ENCODE data around the gene SCN9A. TPM values are rescaled to one million over a fixed set of nuclear protein-coding genes. Genes with fewer than 3 reads are reported as not detected.

The SCN9A gene
- total RNA-seq, 1 donor: 14.0 TPM

DNA sequence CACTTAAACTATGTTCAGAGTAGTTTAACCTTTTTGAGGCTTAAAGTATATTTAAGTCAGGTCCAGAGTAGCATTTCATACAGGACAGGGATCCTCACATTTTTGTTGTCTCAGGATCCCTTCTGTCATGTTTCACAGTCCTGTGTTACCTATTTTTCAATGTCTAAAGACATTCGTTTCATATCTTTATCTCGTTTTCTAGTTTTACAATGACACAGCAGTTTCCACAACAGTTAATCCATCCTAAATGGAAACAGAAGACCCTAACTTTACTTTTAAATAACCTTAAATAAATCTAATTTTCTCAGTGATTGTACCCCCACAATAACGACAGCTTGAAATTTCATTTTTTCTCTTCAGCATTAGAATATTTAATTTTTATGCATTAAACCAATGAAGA lies 17.3 kb upstream of the SCN9A start:
- no peak overlapping the region for H3K4me3 ChIP-seq (ENCODE audit: low read depth, low read length)
- TF ChIP-seq, protein P1, sequence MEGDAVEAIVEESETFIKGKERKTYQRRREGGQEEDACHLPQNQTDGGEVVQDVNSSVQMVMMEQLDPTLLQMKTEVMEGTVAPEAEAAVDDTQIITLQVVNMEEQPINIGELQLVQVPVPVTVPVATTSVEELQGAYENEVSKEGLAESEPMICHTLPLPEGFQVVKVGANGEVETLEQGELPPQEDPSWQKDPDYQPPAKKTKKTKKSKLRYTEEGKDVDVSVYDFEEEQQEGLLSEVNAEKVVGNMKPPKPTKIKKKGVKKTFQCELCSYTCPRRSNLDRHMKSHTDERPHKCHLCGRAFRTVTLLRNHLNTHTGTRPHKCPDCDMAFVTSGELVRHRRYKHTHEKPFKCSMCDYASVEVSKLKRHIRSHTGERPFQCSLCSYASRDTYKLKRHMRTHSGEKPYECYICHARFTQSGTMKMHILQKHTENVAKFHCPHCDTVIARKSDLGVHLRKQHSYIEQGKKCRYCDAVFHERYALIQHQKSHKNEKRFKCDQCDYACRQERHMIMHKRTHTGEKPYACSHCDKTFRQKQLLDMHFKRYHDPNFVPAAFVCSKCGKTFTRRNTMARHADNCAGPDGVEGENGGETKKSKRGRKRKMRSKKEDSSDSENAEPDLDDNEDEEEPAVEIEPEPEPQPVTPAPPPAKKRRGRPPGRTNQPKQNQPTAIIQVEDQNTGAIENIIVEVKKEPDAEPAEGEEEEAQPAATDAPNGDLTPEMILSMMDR (IDR thresholded peaks at IDR 0.05; ENCODE audit: insufficient read depth, low read length): no peak
- DNase-seq (ENCODE audit: low read depth): no peak

DNA sequence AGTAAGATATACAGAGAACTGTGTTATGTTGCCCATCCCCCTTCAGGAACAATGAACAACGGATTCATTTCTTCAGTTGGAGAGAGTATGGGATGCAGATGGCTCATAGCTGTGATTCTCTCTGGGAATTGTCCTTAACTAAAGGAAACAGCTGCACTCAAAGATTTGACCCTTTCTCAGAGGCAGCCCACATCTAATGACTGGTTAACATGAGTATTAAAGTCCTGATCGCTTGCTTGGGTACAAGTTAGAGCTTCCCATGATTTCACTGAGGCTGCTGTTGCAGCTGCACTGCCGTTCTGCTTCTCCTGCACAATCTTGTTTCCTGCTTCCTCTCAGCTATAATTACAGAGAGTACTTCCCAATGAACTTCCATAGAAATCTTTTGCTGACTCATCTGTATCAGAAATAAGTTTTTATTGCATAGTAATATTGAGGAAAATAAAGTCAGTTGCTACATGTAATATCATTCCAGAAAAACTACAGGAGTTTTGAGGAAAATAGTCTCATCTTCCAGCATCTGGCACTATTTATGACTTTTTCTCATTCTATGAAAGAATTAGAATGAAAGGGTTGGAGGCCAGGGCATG lies 12.8 kb upstream of the SCN9A start:
- no peak overlapping the region for H3K4me3 ChIP-seq (ENCODE audit: low read depth, low read length)
- no peak for DNase-seq (ENCODE audit: low read depth)
- TF ChIP-seq, protein P1 (IDR thresholded peaks at IDR 0.05; ENCODE audit: insufficient read depth, low read length): no peak

DNA sequence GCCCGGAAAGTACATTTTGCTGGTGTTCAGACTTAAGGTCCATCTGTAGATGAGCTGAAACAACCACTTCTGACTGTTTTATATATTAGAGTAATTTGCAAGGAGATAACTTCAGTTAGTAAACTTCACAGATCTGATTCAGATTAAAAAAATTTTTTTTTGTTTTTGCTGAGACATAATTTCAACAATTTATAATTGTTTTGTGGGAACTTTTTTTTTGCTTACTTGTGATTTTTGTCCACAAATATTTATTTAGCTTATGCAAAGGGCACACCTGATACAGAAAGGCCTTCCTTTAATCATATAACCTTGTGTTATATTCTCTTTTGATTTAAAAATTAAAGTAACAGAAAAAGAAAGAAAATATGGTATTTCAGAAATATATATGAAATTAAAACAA lies 9.6 kb upstream of the SCN9A start:
- TF ChIP-seq, protein P1 (IDR thresholded peaks at IDR 0.05; ENCODE audit: insufficient read depth, low read length): no peak
- no peak overlapping the region for H3K4me3 ChIP-seq (ENCODE audit: low read depth, low read length)
- DNase-seq (ENCODE audit: low read depth): no peak

DNA sequence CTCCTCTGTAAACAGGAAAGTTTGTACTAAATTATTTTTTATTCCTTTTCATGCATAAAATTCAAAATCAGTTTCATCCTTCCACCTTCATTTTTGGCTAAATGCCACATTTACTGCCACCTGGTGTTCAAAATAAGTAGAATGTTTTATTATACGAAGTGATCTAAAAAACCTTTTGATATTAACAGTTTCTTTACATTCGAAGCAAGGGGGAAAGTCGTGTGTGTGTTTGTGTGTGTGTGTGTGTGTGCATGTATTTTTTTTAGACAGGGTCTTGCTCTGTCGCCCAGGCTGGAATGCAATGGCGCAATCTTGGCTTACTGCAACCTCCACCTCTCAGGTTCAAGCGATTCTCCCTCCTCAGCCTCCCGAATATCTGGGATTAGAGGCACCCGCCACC lies 9.0 kb upstream of the SCN9A start:
- peak; percentile 65 for DNase-seq (ENCODE audit: low read depth)
- TF ChIP-seq, protein P1 (IDR thresholded peaks at IDR 0.05; ENCODE audit: insufficient read depth, low read length): peak; percentile 31
- H3K4me3 ChIP-seq (ENCODE audit: low read depth, low read length): no peak overlapping the region

DNA sequence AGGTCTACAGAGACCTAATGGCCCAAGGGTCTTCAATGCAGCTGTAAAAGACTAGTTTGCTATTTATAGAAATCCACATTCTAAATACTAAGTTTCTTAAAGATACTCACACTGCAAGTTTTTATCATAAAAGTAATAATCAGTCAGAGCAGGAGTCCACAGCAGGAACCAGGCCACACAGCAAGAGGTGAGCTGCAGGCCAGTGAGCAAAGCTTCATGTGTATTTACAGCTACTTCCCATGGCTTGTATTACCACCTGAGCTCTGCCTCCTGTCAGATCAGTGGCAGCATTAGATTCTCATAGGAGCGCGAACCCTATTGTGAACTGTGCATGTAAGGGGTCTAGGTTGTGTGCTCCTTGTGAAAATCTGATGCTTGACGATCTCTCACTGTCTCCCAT lies 6.7 kb upstream of the SCN9A start:
- DNase-seq (ENCODE audit: low read depth): no peak
- TF ChIP-seq, protein P1 (IDR thresholded peaks at IDR 0.05; ENCODE audit: insufficient read depth, low read length): no peak
- H3K4me3 ChIP-seq (ENCODE audit: low read depth, low read length): no peak overlapping the region

DNA sequence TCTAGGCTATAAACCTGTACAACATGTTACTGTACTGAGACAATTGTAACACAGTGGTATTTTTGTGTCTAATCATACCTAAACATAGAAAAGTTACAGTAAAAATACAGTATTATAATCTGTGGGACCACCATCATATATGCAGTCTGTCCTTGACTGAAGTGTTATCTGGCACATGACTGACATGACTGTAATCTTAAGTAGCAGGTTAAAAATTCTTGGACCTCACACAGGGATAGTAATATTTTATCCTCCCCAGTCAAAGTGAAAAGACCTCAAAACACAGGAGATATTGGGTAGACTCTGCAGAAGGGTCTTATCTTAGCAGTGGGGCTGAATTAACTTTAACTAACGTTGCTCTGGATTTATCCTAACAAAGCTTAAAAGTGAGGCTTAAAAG lies 4.9 kb upstream of the SCN9A start:
- TF ChIP-seq, protein P1 (IDR thresholded peaks at IDR 0.05; ENCODE audit: insufficient read depth, low read length): no peak
- H3K4me3 ChIP-seq (ENCODE audit: low read depth, low read length): no peak overlapping the region
- no peak for DNase-seq (ENCODE audit: low read depth)

DNA sequence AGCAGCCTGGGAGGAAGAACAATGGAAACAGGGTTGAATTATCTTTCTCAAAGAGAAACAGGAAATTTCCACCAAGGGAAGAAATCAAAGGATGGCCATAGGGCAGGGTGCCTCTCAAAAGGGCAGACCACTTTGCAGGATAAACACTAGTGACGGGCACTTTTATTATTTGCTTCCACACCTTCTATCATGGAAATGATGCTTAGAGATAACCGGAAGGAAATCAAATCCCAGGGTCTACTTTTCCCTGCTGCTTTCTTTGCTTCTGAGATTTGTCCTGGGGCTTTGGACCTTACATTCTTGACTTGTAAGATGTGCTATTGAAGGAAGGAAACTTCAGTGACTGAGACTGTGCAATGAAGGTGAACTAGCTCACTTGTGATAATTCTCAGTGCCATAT lies 1.1 kb upstream of the SCN9A start:
- TF ChIP-seq, protein P1 (IDR thresholded peaks at IDR 0.05; ENCODE audit: insufficient read depth, low read length): no peak
- DNase-seq (ENCODE audit: low read depth): no peak
- no peak overlapping the region for H3K4me3 ChIP-seq (ENCODE audit: low read depth, low read length)

Data from fibroblast of the aortic adventitia (primary cell).